Brain microvascular endothelial cell (primary cell): ENCODE results near the gene RNF39.

Experiments used
- DNase-seq: peaks from one replicate; pipeline ENCODE4 v3.0.0-alpha.2; 2020
- H3K27ac ChIP-seq: fragments of 250-450 bp; sonication (Bioruptor Pico); 2 replicates; pipeline ENCODE4 v1.5.1; 2020; ENCODE audit warnings: mild to moderate bottlenecking, moderate library complexity
- H3K27me3 ChIP-seq: fragments of 250-450 bp; sonication (Bioruptor Pico); replicated peaks from 2 replicates; pipeline ENCODE4 v1.5.1; 2020; ENCODE audit warnings: mild to moderate bottlenecking
- H3K36me3 ChIP-seq: fragments of 250-450 bp; sonication (Bioruptor Pico); replicated peaks from 2 replicates; pipeline ENCODE4 v1.5.1; 2020; ENCODE audit warnings: mild to moderate bottlenecking
- H3K4me3 ChIP-seq: 2 replicates; pipeline ENCODE4 v1.5.1; 2011; ENCODE audit warnings: low read depth, mild to moderate bottlenecking, control low read depth, low read length, moderate library complexity
- CTCF ChIP-seq: IDR thresholded peaks from 2 replicates; pipeline ENCODE4 v1.5.1; 2011; ENCODE audit warnings: low read depth, mild to moderate bottlenecking, moderate library complexity, low read length, control low read depth, inconsistent platforms; ENCODE audit errors: missing control alignments
- in situ Hi-C: cut with HindIII; loops from 2 replicates; pipeline ENCODE4 v1.10.0; 2017; ENCODE audit warnings: low sequenced_read_pairs, low pct_ligation_motif_present

The RNF39 gene

DNA sequence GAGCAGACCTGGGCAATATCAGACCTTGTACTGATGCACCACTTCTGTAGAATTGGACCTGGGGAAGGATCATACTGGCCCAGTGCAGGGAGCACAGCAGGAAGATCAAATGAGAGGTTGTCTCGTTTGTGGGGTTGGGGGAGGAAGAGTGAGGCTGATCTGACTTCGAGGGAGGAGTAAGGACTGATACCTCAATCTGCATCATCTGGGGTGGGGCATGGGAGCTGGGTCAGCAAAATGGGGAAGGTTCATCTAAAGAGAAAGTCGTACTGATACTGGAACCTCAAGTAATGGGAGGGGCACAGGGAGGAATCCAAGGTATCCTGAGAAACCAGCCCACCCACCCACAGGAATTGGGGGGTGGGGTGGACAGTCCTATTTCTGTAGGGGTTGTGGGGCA lies 3.7 kb downstream of the RNF39 start:
- DNase-seq, result no peak
- Histone ChIP-seq H3K36me3 (no peaks in the 10 kb centered on the region), H3K27ac (no peak overlapping the region), H3K4me3 (no peak overlapping the region), H3K27me3 (peaks cover 45% of the 10 kb centered on the region)
- no peak for TF ChIP-seq CTCF
- in situ Hi-C loops, result no loop called here

DNA sequence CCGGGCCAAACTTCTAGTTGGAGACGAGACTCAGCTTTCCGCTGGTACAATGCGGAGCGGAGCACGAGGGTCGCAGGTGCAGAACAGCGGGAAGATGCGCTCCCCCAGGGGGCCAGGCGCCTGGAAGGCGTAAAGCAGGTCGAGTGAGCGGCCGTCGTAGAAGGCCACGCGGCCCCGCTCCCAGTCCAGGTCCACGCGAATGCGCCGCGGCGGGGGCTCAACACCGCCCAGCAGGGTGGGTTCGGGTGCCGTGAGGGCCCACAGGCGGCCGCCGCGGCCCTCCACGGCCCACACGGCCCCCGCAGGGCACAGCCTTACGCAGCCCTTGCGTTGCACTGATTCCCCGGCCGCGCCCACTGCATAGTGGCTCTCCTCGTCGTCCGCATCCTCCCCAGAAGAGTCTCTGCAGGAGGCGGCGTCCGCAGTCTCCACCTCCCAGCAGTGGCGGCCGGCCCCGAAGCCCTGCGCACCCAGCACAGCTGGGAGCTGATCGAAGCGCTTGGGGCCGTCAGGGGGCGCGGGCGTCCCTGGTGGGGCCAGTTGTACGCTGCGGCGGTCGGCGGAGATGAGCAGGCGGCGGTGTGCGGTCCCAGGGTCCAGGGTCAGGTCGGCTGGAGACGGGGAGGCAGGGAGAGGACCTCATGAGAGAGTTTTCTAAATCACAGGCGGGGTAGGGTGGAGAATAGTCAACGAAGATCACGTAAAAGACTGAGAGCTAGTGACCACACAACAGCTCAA lies 4.3 kb downstream of the RNF39 start:
- TF ChIP-seq CTCF, result peak; percentile 37
- Histone ChIP-seq H3K27me3 (peaks cover 39% of the 10 kb centered on the region), H3K27ac (no peak overlapping the region), H3K36me3 (no peaks in the 10 kb centered on the region), H3K4me3 (peak overlapping the region; percentile 17)
- DNase-seq, result peak; percentile 25
- in situ Hi-C loops, result no loop called here

DNA sequence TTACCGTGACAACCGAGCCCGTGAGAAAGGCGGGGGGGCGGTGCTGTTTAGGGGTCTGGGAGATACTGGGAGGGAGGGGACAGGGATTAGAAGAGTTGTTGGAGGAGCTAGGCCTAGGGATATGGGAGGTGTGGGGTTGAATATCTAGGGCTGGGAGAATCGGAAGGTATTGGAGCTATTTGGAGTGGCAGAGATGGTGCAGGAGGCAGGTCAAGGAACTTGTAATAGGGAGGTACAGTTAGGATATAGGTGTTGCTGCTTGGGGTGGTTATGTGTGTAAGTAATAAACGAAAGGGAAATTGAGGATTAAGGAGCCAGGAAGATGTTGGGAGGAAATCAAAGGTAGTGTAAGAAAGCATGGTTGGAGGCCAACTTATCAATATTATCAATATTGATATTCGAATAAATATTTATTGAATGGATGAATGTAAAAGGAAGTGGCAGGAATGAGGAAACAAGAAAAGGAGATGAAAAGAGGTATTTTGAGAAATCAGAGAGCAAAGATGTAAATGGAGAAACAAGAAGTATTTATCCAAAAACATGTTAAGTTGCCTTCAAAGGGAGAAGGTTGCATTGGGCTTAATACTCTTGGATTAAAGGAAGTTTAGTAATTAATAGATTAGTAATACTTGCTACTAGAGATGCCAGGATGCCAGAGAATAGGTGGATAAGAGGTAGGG lies 8.0 kb downstream of the RNF39 start:
- H3K4me3 ChIP-seq, result peak overlapping the region; percentile 88
- in situ Hi-C loops, result no loop called here
- H3K27me3 ChIP-seq, result peaks cover 3% of the 10 kb centered on the region
- peak overlapping the region; percentile 88 for H3K27ac ChIP-seq
- no peak for TF ChIP-seq CTCF
- DNase-seq, result no peak
- H3K36me3 ChIP-seq, result no peaks in the 10 kb centered on the region

GRCh38 chr6:30066577-30067459 lies 8.8 kb downstream of the RNF39 start, which contains the start of gene PPP1R11:
PPP1R11 (plus strand) TSS chr6:30067198; CDS start chr6:30067411, 213 bp downstream.
- Histone ChIP-seq H3K27ac (peak within 1 kb of the TSS; percentile 88), H3K36me3 (no peaks in the 10 kb centered on the region), H3K4me3 (peak within 1 kb of the TSS; percentile 88), H3K27me3 (no peaks in the 10 kb centered on the region)
- in situ Hi-C loops, result no loop called here
- TF ChIP-seq CTCF, result no peak
- DNase-seq, result peak; percentile 99

GRCh38 chr6:30066082-30066481 lies 9.5 kb downstream of the RNF39 start:
- no peak for TF ChIP-seq CTCF
- in situ Hi-C loops, result no loop called here
- H3K36me3 ChIP-seq, result no peaks in the 10 kb centered on the region
- no peak for DNase-seq
- peak overlapping the region; percentile 88 for H3K4me3 ChIP-seq
- no peaks in the 10 kb centered on the region for H3K27me3 ChIP-seq
- peak overlapping the region; percentile 88 for H3K27ac ChIP-seq
